ENCODE data around the gene TWSG1.

TWSG1 gene
- total RNA-seq = 7.9 reads per million, percentile 27 among the genes with 10 or more reads in this experiment

DNA sequence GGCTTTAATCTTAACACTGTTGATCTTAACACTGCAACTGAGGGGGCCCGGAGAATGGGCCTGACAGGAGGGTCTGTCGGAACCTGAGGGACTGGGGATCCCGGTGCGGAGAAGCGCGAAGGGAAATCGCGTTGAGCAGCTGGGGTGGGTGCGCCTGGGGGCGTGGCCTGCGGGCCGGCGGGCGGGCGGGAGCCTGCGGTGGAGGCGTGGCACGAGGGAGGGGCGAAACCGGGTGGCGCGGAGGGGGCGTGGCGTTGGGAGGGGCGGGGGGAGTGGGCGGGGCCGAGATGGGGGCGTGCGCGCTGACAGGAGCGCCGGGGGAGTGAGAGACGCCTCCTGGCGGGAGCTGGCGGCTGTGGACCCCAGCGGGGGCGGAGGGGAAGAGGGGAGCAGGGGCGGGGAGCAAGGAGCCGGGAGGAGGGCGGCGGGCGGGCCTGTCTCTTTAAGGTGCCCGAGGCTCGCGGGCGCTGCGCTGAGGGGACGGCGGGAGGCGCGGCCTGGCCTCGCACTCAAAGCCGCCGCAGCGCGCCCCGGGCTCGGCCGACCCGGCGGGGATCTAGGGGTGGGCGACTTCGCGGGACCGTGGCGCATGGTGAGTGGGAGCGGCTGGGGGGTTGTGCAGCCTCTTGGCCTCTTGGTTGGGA is at the start of gene TWSG1:
Gene TWSG1, plus strand, starts transcription at position 445 of the 644 bp plus-strand sequence. CDS start 2,457 bp downstream, outside the sequence.
- peak; percentile 90 for DNase-seq

DNA sequence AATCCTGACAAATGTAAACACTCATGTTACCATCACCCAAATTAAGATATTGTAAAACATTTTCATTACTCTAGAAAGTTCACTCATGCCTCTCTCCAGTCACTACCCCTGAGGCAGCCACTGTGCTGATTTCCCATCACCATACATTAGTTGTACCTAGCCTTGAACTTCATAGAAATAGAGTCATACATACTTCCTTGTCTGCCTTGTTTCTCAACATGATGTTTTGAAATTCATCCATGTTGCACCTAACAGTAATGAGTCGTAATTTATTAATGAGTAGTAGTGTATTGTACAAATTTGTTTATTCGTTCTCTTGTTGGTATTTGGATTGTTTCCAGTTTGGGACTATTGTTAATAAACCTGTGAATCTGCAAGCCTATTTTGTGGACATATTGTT is 49.0 kb upstream of the TWSG1 start:
- no peak for DNase-seq

DNA sequence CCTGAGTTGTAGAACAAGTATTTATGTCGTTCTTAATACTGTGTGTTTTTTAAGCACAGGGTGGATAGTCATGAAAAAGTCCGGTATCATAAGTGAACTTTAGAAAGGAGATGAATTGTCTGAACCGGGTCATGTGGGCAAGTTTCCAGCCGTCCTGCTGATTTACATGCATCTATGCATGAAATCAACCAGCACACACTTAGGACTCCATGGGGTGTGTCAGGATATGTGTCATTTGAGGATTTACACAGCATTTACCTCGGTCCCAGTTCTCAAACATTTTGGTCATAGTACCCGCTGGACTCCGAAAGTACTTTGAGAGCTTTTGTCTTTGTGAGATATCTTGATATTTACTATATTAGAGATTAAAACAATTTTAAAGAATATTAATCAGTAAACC is 47.5 kb upstream of the TWSG1 start:
- DNase-seq = no peak

DNA sequence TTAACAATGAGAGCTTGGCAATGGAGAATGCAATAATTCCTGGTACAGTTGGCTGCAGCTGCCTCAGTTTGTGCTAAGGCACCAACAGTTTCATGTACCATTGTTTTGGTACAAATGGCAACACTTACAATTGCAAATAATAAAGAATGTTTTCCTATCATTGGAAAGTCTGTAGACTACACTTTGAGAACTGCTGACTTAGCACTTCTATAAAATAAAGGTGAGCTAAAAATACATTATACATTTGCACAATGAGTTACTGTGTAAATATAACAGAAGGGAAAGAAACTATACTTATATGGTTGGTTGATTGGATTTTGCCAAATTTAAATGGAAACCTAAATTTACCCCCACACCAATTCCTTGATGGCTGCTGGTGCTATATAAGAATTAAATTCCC is 44.9 kb upstream of the TWSG1 start:
- DNase-seq = no peak

DNA sequence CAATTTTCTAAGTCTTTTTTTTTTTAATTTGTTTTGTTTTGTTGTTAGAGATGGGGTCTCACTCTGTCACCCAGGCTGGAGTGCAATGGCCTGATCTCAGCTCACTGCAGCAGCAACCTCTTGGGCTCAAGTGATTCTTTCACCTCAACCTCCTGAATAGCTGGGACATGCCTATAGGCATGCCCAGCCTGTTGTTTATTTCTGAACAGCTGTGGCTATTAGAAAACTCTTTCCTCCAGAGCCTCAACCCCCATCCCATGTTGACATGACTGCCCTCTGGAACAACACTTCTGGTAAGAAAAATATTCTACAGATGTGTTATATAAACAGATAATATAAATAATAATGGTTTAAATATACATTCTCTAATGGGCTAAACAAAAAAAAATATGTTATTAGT is 44.4 kb upstream of the TWSG1 start:
- DNase-seq = no peak

DNA sequence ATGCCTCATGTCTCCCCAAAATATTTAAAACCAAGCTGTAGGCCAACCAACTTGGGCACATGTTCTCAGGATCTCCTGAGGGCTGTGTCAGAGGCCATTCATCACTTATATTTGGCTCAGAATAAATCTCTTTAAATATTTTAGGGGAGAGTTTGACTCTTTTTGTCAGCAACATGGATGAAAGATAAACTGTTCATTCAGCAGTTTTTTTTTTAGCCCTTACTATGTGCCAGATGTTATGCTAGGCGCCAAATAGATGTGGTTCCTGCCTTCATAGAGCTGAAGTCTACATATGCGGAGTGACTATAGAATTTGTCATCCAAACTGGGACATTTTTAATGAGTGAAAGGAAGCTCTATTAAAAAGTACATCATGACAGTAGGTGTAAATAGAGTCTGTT is 42.5 kb upstream of the TWSG1 start:
- DNase-seq = no peak

DNA sequence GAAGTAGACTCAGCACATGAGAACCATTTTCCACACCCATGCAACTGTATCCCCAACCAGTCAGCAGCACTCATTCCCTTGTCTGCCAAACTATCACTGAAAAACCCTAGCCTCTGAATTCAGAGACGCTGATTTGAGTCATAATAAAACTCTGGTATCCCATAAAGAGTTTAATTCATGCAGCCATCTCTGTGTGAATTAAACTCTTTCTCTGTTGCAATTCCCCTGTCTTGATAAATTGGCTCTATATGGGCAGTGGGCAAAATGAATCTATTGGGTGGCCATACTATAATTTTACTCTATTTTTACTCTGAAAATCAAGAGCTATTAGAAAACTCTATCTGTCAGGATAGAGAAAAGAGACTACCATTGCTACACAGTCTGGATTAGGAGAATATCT is 40.6 kb upstream of the TWSG1 start:
- DNase-seq = no peak

DNA sequence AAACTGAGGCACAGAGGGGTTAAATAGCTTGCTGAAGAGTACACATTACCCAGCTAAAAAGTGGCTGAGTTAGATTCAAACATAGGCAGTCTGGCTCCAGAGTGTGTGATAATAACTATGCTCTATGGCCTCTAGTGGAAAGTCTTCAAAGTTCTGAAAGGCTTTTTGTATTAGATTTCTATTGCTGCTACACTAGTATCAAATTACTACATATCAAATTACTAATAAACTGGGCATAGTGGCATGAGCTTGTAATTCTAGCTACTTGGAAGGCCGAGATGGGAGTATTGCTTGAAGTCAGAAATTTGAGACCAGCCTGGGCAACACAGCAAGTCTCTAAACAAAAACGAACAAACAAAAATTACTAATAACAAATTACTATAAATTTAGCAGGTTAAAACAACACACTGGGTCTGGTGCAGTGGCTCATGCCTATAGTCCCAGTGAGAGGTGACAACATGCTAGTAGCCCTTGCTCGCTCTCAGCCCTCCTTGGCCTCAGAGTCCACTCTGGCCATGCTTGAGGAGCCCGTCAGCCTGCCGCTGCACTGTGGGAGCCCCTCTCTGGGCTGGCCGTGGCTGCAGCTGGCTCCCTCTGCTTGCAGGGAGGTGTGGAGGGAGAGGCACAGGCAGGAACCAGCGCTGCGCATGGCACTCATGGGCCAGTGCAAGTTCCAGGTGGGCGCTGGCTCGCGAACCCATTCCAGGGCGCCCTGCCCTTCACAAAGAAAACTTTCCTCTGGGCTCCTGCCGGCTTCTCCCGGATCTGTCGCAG is 38.2 kb upstream of the TWSG1 start:
- no peak for DNase-seq

DNA sequence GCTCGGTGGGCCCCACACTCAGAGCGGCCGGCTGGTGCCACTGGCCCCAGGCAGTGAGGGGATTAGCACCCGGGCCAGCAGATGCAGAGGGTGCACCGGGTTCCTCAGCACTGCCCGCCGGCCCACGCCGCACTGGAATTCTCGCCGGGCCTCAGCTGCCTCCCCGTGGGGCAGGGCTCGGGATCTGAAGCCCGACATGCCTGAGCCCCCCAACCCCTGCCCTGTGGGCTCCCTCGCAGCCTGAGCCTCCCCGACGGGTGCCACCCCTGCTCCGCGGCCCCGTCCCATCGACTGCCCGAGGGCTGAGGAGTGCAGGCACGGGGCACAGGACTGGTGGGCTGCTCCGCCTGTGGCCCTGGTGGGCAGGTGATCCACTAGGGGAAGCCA is 37.6 kb upstream of the TWSG1 start:
- no peak for DNase-seq

DNA sequence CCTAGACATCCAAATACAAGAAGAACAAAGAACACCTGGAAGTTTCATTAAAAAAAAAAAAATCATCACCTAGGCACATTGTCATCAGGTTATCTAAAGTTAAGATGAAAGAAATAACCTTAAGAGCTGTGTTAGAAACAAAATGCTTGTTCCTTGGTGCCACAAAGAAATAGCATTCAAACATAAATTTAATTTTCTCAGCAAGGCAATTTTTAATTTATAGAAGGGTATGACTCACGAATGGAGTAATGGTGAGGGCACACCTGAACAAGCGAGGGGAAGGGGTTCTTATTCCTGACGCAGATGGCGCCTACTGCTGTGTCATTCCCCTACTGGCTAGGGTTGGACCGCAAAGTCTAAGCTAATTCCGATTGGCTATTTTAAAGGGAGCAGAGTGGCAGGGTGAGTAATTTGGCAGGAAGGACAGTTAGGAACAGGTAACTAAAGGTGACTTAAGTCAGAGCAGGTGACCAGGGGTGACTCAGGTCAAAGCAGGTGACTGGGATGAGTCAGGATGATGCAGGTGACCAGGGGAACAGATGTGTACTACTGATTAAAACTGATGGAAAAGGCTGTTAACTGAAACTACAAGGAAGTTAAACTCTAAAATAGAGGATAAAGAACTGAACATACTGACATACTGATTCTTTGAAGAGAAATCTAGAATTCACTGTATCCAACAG is 30.0 kb upstream of the TWSG1 start:
- DNase-seq = no peak

DNA sequence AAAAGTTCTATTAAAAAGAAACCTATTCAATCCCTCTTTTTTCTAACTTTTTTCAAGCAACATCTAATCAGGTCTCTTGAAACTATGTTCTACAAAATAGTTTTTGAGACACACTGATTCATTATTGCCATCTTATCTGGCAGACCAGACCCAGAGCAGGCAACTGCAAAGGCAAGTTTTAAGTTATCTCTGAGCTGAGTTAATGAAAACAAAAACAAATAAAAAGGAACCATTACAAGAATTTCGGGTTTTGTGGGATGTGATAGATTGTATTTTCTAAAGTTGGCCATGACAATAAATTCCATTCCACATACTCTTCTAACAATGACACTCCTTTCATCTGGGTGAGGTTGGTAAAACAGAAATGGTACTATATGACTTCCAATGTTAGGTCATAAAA is 15.2 kb upstream of the TWSG1 start:
- no peak for DNase-seq

DNA sequence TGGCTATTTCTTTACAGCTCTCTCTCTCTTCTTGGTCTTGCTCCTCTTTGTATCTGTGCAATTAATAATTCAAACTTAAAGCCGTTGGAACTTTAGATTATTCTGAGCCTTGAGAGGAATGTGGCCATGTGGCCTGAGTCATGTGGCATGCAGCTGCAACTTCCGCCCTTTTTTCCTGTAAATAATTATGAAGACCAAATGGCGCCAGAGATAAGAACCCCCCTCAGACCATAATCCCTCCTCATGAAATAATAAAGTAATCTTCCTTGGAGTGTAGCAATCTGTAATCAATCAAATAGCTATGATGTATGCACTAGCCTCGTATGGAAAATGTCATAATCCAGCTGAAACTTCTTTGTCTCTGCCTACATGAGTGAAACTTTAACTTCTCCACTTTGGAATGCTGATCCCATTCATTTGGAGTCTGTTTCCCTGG is 13.5 kb upstream of the TWSG1 start:
- no peak for DNase-seq

DNA sequence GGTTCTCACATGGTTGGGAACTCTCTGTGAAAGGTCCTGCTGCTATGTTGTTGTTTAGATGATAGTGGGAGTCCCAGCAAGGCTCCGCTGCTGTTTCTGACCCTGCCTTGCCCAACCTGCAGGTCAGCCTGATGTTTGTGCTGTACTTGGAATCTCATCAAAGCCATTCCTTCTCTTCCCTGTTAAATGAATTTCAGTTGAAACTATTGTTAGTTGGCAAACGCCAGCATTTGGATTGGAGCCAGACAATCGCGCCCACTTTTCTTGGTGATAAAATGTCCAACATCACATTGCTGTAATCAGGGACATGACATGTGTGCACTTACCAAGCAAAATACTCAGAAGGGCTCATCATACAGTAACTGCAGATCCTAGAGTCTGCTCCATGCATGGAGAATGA is 12.8 kb upstream of the TWSG1 start:
- DNase-seq = no peak

DNA sequence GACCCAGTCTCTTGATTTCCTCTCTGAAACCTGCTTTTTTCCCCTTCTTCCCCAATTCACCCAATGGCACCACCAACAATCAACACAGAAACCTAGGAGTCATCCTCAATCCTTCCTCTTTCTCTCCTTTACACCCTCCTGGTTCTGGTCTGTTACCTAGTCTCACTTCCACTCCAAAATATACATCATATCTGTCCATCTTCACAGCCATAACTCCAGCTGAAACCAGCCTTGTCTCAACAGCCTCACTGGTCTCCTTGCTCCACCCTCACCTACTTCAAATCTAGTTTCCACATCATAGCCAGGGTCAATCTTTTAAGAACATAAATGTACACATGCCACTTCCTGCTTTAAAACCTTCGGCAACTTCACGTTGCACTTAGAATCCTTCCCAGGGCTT is 11.8 kb upstream of the TWSG1 start:
- DNase-seq = no peak

DNA sequence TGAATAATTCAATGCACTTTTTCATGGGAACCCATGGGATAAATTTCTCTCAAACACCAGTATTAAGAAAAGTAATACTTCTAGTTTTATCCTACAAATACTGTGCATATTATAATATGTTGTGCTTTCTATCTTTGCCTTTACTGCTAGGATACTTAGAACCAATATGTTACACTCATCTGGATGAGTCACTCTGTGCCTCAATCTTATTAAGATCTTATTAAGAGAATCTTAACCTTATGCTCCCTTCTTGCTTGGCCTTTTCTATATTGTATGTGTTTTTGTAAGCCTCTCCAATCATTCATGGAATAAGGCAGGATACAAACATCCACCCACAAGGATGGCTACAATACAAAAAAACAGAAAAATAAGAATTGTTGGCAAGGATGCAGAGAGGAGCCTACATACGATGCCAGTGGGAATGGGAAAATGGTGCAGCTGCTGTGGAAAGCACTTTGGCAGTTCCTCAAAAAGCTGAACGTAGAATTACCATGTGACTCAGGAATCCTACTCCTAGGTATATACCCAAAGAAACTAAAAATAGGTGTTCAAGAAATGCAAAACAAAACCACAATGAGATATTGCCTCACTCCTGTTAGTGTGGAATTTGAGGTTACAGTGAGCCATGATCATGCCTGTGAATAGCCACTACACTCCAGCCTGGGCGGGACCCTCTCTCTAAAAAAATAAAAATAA is 10.7 kb upstream of the TWSG1 start:
- no peak for DNase-seq

DNA sequence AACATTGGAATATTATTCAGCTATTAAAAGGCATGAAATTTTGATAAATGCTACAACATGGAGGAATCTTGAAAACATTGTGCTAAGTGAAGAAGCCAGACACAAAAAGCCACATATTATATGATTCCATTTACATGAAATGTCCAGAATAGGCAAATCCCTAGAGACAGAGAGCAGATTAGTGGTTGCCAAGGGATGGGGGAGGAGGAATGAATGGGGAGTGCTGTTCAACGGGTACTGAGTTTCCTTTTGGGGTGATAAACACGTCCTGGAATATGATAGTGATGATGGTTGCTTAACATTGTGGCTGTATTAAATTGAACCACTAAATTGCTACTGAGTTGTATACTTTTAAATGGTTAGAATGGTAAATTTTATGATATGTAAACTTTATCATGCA is 8.9 kb upstream of the TWSG1 start:
- no peak for DNase-seq

DNA sequence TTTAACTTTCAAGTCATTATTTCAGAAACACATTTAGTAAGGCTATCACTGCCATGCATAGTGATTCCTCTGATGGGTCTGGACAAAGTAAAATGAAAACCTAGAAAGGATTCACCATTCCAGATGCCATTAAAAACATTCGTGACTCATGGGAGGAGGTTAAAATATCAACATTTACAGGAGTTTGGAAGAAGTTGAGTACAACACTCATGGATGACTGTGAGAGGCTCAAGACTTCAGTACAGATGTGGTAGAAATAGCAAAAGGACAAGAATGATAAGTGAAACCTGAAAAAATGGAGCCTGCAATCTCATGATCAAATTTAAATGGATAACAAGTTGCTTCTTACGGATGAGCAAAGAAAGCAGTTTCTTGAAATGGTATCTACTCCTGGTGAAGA is 5.8 kb upstream of the TWSG1 start:
- no peak for DNase-seq

DNA sequence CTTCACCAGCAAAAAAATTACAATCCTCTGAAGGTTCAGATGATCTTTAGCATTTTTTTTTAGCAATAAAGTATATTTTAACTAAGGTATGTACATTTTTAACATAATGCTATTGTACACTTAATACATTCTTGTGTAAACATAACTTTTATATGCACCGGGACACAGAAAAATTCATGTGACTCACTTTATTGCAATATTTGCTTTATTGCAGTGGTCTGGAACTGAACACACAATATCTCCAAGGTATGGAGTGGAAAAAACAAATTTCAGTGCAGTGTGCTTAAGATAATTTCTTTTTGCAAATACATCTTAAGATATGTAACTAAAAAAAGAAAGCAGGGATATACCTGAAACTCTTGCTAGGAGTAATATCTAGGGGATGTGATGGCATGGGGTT is 5.1 kb upstream of the TWSG1 start:
- no peak for DNase-seq

DNA sequence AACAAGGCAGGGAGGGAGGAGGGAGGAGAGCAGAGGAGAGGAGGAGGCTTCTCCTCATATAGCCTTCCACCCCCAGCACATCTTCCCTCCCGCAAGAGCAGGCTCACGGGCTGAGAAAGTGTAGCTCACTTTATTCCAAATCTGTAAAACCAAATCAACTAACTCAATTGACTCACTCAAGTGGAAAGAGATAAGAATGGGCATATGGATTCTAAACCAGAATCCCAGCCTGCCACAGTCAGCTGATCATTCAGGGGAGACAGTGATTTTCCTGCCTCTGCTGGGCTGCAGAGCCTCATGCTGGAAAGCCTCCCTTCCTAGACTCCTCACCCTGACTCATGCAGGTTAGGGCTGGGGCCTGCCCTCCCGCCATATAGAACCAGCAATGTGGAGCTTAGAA is 4.2 kb upstream of the TWSG1 start:
- no peak for DNase-seq

DNA sequence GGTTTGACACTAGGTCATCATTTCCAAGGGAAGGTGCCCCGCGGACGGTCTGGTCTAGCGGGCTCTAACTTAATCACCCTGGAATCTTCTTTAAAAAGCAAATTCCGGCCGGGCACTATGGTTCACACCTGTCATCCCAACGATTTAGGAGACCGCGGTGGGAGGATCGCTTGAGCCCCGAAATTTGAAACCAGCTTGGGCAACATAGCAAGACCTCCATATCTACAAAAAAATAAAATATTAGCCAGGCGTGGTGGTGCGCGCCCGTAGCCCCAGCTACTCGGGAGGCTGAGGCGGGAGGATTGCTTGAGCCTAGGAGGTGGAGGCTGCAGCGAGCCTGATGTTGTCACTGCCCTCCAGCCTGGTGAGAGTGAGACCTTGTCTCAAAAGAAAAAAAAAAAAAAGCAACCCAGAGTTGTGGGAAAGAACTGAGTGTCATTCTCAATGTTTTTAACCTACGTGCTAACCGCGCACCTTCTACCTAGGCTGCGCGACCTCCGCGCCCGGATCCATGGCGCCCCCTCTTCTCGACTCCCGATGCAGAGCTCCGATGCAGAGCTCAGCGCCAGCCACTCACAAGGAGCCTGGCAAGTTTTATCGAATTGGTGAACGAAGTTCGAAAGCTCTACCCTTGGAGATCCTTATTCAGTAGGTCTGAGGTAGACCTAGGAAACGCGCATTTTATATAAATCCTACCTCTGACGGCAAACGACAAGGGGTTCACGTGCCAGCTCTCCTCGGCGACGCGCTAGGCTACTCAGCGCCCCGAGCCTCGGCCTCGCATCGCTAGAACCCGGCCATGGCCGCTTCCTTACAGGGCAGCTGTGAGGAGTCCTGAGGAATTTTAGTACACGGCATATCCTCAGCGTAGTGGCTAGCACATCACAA is 888 bp upstream of the TWSG1 start:
- DNase-seq = peak; percentile 5

DNA sequence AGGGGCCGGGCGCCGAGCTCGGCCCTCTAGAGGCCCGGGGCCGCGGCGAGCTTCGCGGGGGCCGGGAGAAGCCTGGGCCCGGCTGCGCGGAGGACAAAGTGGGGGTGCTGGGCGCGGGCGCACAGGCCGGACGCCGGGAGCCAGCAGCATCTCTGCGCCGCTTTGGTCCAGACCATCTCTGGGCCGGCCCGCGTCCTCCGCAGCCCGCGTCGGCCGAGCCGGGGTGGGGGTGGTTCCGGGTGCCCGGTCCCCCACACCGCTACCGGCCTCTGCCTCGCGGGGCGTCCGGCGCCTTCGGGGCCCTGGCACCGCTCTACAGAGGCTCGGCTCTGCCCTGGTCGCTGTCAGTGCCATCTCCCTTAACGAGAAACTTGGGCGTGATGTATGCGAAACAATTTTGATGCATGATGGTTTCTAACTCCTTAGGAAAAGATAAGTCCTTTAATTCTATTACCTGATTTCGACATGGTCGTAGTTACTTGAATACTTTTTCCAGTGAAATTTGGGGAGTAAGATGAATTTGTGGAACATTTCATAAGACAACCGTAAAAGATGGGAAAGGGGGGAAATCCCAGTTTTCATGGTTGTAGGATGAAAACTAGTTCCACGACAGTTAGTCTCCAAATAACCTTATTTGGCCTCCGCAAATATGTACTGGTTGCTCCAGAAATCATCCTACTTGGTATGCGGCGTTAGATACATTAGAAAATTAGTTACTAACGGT is 562 bp downstream of the TWSG1 start:
- DNase-seq = peak; percentile 11

DNA sequence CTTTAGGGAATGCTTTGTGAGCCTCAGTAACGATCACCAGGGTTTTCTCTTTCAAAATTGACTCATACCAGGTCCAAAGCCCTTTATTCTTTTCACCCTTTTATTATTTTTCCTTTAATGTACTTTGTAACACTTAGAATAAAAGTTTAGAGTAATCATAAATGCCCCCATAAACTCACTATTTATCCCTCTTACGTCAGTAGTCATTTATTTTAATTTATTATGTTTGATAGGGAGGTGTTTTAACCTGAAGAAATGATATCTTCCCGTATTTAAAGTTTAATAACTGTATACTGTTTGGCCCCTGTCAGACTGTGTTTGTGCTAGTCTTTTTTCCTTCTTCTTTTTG is 1.1 kb downstream of the TWSG1 start:
- no peak for DNase-seq
